ENCODE data around the gene RRP1B. TPM values are rescaled to one million over a fixed set of nuclear protein-coding genes. Genes with fewer than 3 reads are reported as not detected.

RRP1B gene
- total and polyA plus RNA-seq, 2 donors (not counting 1 experiment from before 2014, with no cell fraction given): 6.0 to 22.4 TPM

DNA sequence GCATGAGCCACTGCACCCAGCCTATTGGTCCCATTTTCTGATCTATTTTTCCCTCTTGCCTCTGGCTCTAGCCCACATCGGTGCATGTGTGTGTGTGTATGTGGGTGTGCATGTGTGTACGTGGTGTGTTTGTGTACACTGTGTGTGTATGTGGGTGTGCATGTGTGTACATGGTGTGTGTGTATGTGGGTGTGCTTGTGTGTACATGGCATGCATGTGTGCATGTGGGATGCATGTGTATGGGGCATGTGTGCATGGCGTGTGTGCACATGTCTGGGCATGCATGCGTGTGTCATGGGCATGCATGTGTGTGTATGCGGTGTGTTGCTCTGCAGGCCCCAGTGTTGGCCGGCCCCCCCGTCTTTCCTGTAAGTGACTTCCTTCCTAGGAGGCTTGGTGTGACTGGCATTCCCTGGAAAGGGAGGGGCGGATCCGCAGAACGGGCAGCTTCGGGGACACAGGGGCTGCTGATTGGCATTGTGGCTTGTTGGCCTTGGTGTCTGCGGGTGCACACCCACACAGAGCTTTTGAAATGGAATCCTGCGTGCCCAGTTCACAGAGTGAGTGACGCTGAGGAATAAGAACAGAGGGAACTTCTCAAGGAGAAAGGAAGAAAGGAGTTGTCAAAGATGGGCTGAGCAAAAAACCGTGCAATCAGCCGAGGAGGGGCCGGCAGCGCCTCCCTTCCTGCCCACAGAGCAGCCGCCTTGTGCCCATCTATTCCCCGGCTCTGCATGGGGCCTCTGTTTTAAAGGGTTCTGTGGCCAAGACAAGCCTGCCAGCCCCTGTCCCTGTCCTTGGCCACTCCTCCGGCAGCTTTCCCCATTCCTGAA lies 67.5 kb downstream of the RRP1B start:
- POLR2A ChIA-PET: no interaction called here

More for the DNA sequence above, 67.5 kb downstream of the RRP1B start:
- Mint-ChIP-seq H3K9me3 (ENCODE audit: insufficient read depth) (no peaks in the 10 kb centered on the region), H3K27me3 (no peaks in the 10 kb centered on the region), H3K27ac (peak overlapping the region; percentile 82), H3K4me3 (peak overlapping the region; percentile 95), H3K4me1 (peaks cover 54% of the 10 kb centered on the region)
- H3K36me3 ChIP-seq (replicated peaks in 1 of 2; ENCODE audit: control extremely low read depth in 1 of 2, control insufficient read depth in 1 of 2, extremely low read depth in 1 of 2, insufficient read depth in 2 of 2, low read length in 1 of 2): peaks cover 0 to 10% of the 10 kb centered on the region in 2 experiments
- DNase-seq (peak; percentile 29), ATAC-seq (ENCODE audit: low read depth) (no peak)
- H3K79me2 ChIP-seq (ENCODE audit: control insufficient read depth, insufficient read depth, low read length): peaks cover 69% of the 10 kb centered on the region
- peak overlapping the region; percentile 99 for H3K4me2 ChIP-seq (replicated peaks; ENCODE audit: low read depth, low read length, poor library complexity, severe bottlenecking)
- intact Hi-C loops (cut with micrococcal nuclease): loop anchor here (5.0 kb wide), 1 partner anchor 1380 kb away; no protein-coding TSS in a partner anchor
- no peak overlapping the region for H3K4me3 ChIP-seq (ENCODE audit: control extremely low read depth in 1 of 5, extremely low read depth in 1 of 5, insufficient read depth in 1 of 5, low read depth in 2 of 5, low read length in 4 of 5)
- CTCF ChIA-PET: no interaction called here
- H3K9me3 ChIP-seq (ENCODE audit: control extremely low read depth in 1 of 3, control insufficient read depth in 2 of 3, insufficient read depth in 1 of 3, low read length in 2 of 3): no peaks in the 10 kb centered on the region
- TF ChIP-seq EZH2 (IDR thresholded peaks at IDR 0.05; ENCODE audit: borderline replicate concordance, insufficient read depth, low read depth, low read length, poor library complexity, severe bottlenecking): no peak
- TF ChIP-seq, protein P1, sequence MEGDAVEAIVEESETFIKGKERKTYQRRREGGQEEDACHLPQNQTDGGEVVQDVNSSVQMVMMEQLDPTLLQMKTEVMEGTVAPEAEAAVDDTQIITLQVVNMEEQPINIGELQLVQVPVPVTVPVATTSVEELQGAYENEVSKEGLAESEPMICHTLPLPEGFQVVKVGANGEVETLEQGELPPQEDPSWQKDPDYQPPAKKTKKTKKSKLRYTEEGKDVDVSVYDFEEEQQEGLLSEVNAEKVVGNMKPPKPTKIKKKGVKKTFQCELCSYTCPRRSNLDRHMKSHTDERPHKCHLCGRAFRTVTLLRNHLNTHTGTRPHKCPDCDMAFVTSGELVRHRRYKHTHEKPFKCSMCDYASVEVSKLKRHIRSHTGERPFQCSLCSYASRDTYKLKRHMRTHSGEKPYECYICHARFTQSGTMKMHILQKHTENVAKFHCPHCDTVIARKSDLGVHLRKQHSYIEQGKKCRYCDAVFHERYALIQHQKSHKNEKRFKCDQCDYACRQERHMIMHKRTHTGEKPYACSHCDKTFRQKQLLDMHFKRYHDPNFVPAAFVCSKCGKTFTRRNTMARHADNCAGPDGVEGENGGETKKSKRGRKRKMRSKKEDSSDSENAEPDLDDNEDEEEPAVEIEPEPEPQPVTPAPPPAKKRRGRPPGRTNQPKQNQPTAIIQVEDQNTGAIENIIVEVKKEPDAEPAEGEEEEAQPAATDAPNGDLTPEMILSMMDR (IDR thresholded peaks at IDR 0.05): no peak
- 62% methylated on average over 17 of the region's 21 CpGs for WGBS (ENCODE audit: insufficient coverage)
- no peak overlapping the region for H3K27ac ChIP-seq (ENCODE audit: low read length in 2 of 2)
- H3K9ac ChIP-seq (ENCODE audit: low read length): no peak overlapping the region
- no peak overlapping the region for H2AFZ ChIP-seq (ENCODE audit: insufficient read depth, low read depth, low read length, poor library complexity, severe bottlenecking)
- H4K20me1 ChIP-seq (ENCODE audit: control insufficient read depth, insufficient read depth, low read length, poor library complexity, severe bottlenecking): peaks cover 67% of the 10 kb centered on the region
- H3K4me1 ChIP-seq (ENCODE audit: control insufficient read depth in 2 of 2, insufficient read depth in 2 of 2, low read length in 2 of 2): peaks cover 44 to 57% of the 10 kb centered on the region in 2 donors
- no peaks in the 10 kb centered on the region for H3K27me3 ChIP-seq (replicated peaks in 1 of 4; ENCODE audit: control extremely low read depth in 1 of 4, control insufficient read depth in 3 of 4, insufficient read depth in 4 of 4, low read length in 3 of 4)

Measured in B cell (primary cell).